GM19035 (cell line): ENCODE data around the gene CRYBG2.
"Not testable (repeated sequence)": the region's sequence is repeated elsewhere in the genome, so short reads cannot be mapped to it uniquely, and the experiment has no call there.

ENCODE experiments used
- ATAC-seq: cut with Tn5 transposase; IDR thresholded peaks from one replicate; pipeline ENCODE4 v1.9.1; 2021; ENCODE audit not compliant: unreplicated experiment

CRYBG2 gene

GRCh38 chr1:26372611-26373010 is 18.7 kb upstream of the CRYBG2 start, which contains the start of gene ZNF683:
ZNF683 (minus strand) TSS chr1:26372750; CDS start chr1:26368571, 4,179 bp downstream.
- not testable (repeated sequence) for ATAC-seq

GRCh38 chr1:26372039-26372438 is 18.1 kb upstream of the CRYBG2 start:
- ATAC-seq: no peak

GRCh38 chr1:26370591-26371382 is 16.9 kb upstream of the CRYBG2 start:
- ATAC-seq: no peak

GRCh38 chr1:26368486-26368885 is 14.6 kb upstream of the CRYBG2 start:
- no peak for ATAC-seq

- ATAC-seq: no peak
Observed at GRCh38 chr1:26368006-26368405, 14.1 kb upstream of the CRYBG2 start.

GRCh38 chr1:26367441-26367840 is 13.5 kb upstream of the CRYBG2 start:
- no peak for ATAC-seq

GRCh38 chr1:26364956-26365355 is 11.0 kb upstream of the CRYBG2 start:
- no peak for ATAC-seq

- ATAC-seq: peak; percentile 50
Observed at GRCh38 chr1:26363549-26364448, 9.9 kb upstream of the CRYBG2 start.

GRCh38 chr1:26362331-26362730 is 8.4 kb upstream of the CRYBG2 start:
- no peak for ATAC-seq

- no peak for ATAC-seq
Observed at GRCh38 chr1:26361605-26362122, 7.7 kb upstream of the CRYBG2 start.

- ATAC-seq: no peak
Observed at GRCh38 chr1:26360807-26361604, 7.1 kb upstream of the CRYBG2 start.

GRCh38 chr1:26359981-26360806 is 6.3 kb upstream of the CRYBG2 start:
- ATAC-seq: no peak

- no peak for ATAC-seq
Observed at GRCh38 chr1:26358411-26359384, 4.8 kb upstream of the CRYBG2 start.

GRCh38 chr1:26357121-26357602 is 3.2 kb upstream of the CRYBG2 start:
- no peak for ATAC-seq

GRCh38 chr1:26356106-26356505 is 2.2 kb upstream of the CRYBG2 start:
- ATAC-seq: no peak

GRCh38 chr1:26354972-26355371 is 1.0 kb upstream of the CRYBG2 start:
- ATAC-seq: no peak

- no peak for ATAC-seq
Observed at GRCh38 chr1:26353210-26353859, 595 bp downstream of the CRYBG2 start.

GRCh38 chr1:26352338-26352679 is 1.6 kb downstream of the CRYBG2 start:
- ATAC-seq: no peak
